ENCODE data around the gene MPC1L. TPM values are rescaled to one million over a fixed set of nuclear protein-coding genes. Genes with fewer than 3 reads are reported as not detected.

MPC1L gene
- total and polyA plus RNA-seq, 2 of the 8 experiments (the other 6 are each of a cell fraction or from before 2014, with no cell fraction given): not detected

DNA sequence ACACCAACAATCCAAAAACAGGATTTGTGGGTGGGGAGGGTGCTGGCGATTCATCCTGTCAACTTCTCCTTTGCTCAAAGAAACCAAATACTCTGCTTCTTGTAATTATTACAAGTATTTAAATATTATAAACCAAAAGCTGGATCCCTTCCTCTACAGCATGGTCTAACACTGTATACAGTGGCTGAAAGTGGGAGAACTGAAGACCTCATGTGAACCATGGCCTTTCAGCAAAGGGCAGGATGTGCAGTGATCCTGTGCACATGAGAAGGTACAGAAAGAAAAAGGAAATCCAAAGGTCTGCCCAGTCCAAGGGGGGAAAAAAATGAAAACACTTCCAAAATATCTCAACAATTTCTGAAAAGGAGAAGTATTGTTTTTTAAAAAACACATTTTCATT is 29.4 kb downstream of the MPC1L start:
- Histone ChIP-seq H3K14ac (ENCODE audit: insufficient read length) (no peak overlapping the region), H3K4me1 (replicated peaks in 1 of 4; ENCODE audit: control insufficient read depth in 3 of 4, insufficient read depth in 4 of 4, low read length in 3 of 4) (peaks cover 0 to 2% (median 0%) of the 10 kb centered on the region in 4 experiments; a peak in 2 of 7 replicates), H2AK5ac (ENCODE audit: low read depth, low read length) (no peak overlapping the region), H2BK15ac (ENCODE audit: low read length) (no peak overlapping the region), H3K36me3 (ENCODE audit: control insufficient read depth in 2 of 4, insufficient read depth in 4 of 4, low read length in 3 of 4) (peaks cover 2 to 63% (median 19%) of the 10 kb centered on the region in 4 experiments; a peak in 7 of 8 replicates), H2BK20ac (ENCODE audit: low read length) (no peak overlapping the region), H2BK5ac (ENCODE audit: low read depth, low read length) (no peak overlapping the region), H3K27ac (ENCODE audit: low read depth, low read length) (no peak overlapping the region), H3K27me3 (replicated peaks in 1 of 4; ENCODE audit: control insufficient read depth in 3 of 4, extremely low read depth in 1 of 4, insufficient read depth in 3 of 4, low read length in 3 of 4) (no peaks in the 10 kb centered on the region), H3K79me1 (ENCODE audit: low read depth, low read length) (no peaks in the 10 kb centered on the region), H3K9ac (replicated peaks in 1 of 4; ENCODE audit: extremely low read depth in 1 of 4, low read depth in 3 of 4, low read length in 3 of 4) (no peak overlapping the region), H3K79me2 (ENCODE audit: control insufficient read depth in 1 of 2, insufficient read depth in 2 of 2, low read length in 2 of 2) (no peaks in the 10 kb centered on the region), H4K8ac (ENCODE audit: extremely low read depth, insufficient read depth, low read length) (no peak overlapping the region), H4K20me1 (replicated peaks in 1 of 2; ENCODE audit: control insufficient read depth in 1 of 2, insufficient read depth in 2 of 2, low read length in 2 of 2) (no peaks in the 10 kb centered on the region), H3K4me2 (ENCODE audit: insufficient read depth in 1 of 2, low read depth in 2 of 2, low read length in 2 of 2) (no peak overlapping the region), H4K91ac (replicated peaks; ENCODE audit: insufficient read length, low read length) (no peak overlapping the region), H2AFZ (ENCODE audit: low read length) (no peak overlapping the region), H3K9me3 (ENCODE audit: insufficient read depth in 2 of 2, low read depth in 1 of 2, low read length in 1 of 2) (no peaks in the 10 kb centered on the region), H3K4ac (replicated peaks; ENCODE audit: insufficient read length, low read depth, low read length) (no peak overlapping the region), H2BK12ac (ENCODE audit: low read depth, low read length) (no peak overlapping the region), H3K56ac (replicated peaks; ENCODE audit: insufficient read length, low read depth, low read length) (no peak overlapping the region), H3K4me3 (ENCODE audit: extremely low read depth in 1 of 4, insufficient read depth in 2 of 4, low read depth in 3 of 4, low read length in 4 of 4) (no peak overlapping the region), H3K18ac (ENCODE audit: extremely low read depth, low read length) (no peak overlapping the region), H3K23me2 (ENCODE audit: low read depth, low read length) (no peaks in the 10 kb centered on the region), H4K5ac (ENCODE audit: insufficient read length, low read depth, low read length) (no peak overlapping the region), H2BK120ac (replicated peaks; ENCODE audit: low read depth, low read length) (no peak overlapping the region), H3K23ac (ENCODE audit: insufficient read length) (no peak overlapping the region)
- TF ChIP-seq ASH2L (IDR thresholded peaks at IDR 0.05; ENCODE audit: low read length) (no peak), BACH1 (IDR thresholded peaks at IDR 0.05; ENCODE audit: low read length) (no peak)
- FAIRE-seq (no peak), DNase-seq (ENCODE audit: low read depth in 1 of 2, low spot score in 2 of 2) (no peak)
- 100% methylated on average over 1 of the region's 1 CpG; no CpG with 5 or more reads in 1 of the 2 experiments for WGBS, 2 experiments (ENCODE audit: extremely low coverage in 1 of 2, insufficient coverage in 1 of 2, insufficient read length in 1 of 2, insufficient replicate concordance in 2 of 2, low coverage in 1 of 2, low lambda C conversion rate in 2 of 2, missing lambda C conversion rate in 1 of 2)
- CTCF ChIA-PET (ENCODE audit: partially characterized antibody): interaction anchor here (0.7 to 1.8 kb wide), 4 partner anchors 12 to 106 kb away, joined by 3 to 7 read pairs (median 4); no protein-coding TSS in a partner anchor
- POLR2A ChIA-PET (ENCODE audit: partially characterized antibody): no interaction called here
